Activated T-cell treated with anti-CD3 and anti-CD28 coated beads for 48 hours (primary cell): ENCODE data around the gene WDR11.
A peak's percentile ranks its signal among the peaks of the same experiment; 100 is the strongest.

ENCODE experiments used
- DNase-seq: peaks from one replicate; pipeline ENCODE4 v3.0.0-alpha.2; 2020; ENCODE audit warnings: low read depth

The WDR11 gene, protein sequence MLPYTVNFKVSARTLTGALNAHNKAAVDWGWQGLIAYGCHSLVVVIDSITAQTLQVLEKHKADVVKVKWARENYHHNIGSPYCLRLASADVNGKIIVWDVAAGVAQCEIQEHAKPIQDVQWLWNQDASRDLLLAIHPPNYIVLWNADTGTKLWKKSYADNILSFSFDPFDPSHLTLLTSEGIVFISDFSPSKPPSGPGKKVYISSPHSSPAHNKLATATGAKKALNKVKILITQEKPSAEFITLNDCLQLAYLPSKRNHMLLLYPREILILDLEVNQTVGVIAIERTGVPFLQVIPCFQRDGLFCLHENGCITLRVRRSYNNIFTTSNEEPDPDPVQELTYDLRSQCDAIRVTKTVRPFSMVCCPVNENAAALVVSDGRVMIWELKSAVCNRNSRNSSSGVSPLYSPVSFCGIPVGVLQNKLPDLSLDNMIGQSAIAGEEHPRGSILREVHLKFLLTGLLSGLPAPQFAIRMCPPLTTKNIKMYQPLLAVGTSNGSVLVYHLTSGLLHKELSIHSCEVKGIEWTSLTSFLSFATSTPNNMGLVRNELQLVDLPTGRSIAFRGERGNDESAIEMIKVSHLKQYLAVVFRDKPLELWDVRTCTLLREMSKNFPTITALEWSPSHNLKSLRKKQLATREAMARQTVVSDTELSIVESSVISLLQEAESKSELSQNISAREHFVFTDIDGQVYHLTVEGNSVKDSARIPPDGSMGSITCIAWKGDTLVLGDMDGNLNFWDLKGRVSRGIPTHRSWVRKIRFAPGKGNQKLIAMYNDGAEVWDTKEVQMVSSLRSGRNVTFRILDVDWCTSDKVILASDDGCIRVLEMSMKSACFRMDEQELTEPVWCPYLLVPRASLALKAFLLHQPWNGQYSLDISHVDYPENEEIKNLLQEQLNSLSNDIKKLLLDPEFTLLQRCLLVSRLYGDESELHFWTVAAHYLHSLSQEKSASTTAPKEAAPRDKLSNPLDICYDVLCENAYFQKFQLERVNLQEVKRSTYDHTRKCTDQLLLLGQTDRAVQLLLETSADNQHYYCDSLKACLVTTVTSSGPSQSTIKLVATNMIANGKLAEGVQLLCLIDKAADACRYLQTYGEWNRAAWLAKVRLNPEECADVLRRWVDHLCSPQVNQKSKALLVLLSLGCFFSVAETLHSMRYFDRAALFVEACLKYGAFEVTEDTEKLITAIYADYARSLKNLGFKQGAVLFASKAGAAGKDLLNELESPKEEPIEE

DNA sequence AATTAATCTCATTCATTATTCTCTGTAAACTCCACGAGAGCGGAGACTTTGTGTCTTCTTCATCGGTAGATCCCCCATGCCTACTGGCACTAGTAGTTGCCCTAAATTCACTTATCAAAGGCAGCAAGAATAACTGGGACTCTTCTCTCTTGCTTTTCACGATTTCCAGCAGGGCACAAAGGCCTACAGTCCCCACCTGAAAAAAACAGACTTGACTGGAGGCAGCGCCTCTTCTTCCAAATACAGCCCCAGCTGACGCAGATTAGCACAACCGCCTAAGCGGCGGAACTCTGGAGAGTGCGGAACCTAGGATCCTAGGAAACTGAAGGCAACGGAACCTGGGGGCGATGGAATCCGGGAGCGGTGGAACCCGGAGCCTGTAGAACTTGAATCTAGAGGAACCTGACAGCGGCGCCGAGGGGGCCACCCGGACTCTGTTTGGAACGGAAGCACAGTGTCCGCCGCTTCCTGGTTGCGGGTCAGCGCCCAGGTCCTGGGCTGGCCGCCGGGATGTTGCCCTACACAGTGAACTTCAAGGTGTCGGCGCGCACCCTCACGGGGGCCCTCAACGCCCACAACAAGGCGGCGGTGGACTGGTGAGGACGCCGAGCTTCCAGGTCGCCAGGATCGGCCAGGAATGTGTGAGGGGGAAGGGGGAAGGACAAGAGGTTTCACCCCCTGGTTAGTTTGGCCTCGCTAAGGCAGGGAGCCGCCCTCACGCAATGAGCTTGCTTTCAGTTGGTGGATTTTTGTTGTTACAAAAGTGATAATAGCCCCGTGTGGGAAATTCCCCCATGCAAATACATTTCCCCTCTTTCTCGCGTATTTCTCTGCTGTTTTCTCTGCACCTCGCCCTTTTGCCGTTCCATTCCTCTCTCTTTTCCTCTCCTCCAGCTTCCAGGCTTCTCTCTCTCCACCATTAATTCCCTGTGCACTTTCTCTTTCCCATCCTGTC is at the start of gene WDR11:
TSS of gene WDR11 (plus strand) at position 452 of the 955 bp plus-strand sequence. CDS start at position 511, 59 bp downstream.
- DNase-seq, result peak; percentile 70

DNA sequence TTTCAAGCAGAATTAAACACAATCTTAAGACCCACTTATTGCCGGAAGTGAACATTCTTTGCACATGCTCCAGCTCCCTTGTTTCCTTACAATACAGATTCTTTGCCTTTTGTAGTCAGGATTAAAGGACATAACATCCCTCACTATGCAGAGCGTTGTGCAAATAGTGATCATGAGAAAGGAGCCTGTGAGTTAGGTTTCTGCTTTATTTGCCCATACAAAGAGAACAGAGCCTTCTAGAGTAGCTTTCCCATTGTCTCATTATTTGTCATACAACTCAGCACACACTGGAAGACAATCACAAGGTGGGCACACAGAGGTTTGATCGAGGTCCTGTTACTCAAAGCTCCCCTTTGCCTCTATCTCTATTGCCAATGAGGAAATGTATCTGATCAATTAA is 48.2 kb upstream of the WDR11 start:
- DNase-seq, result no peak

DNA sequence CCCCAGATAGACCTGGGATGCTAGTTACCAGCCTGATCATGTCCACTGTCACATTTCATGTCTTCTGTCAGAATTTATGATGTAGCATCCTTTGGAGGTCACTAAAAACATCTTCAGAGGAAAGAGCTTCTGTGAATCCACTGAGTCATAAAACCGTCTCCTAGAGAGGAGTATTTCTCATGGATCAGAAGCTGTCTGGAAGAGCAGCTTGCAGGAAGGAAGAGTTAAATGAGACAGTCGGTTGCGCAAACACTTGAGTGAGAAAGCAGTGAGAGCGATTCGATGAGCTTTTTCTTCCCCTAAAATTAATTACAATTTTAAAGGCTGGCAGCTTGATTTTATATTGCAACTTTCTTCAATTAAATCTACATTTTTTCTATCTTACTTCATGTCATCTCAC is 47.2 kb upstream of the WDR11 start:
- DNase-seq, result no peak

DNA sequence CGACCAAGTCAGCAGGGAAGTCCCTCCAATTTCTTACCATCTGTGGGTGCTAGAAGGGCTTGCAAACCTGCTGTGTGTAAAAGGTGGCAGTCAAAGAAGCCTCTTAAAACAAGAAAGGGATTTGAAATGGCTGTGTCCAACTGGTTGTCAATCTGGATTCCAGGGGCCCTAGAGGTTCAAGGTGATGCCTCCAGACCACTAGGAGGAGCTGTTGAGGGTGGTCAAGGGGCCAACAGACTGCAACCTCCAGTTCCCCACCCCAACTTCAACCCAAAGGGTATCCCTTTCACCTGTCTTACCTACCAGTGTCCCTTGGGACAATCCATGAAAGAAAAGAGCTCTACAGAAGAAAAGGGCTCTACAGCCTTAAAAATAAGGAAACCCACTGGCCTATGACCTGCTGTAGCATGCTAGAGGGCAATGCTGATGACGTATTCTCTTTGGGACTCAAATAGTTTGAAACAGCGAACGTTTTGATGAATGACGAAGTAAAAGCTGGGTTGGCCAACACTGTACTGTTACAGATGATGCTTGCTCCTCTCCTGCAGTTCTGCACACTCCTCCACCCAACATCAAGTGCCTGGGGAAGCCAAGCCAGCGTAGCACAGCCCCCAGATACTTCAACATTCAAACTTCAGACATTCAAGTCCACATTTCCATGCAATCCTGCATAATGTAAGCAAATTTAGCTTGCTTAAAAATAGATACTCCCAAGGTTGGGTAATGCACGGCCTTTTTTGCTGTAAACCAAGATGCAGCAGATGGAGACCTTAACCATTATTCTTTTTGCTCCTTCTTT is 45.9 kb upstream of the WDR11 start:
- DNase-seq, result no peak

DNA sequence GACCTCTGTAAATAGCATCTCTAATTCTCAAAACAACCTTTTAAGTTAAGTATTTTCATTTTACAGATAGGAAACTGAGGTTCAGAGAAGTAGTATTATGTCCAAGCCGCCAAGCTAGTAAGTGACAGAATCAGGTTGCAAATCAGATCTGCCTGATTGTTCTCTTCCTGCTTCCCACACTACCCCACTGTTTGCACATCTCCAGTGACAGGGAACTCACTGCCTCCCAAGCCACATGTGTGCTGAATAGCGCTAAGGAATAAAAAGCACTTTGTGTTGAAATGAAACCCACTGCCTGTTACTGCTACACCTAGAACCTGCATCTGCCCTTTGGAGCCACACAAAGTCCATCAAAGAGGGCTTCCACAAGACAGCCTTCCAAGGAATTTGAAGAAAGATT is 45.1 kb upstream of the WDR11 start:
- DNase-seq, result no peak

DNA sequence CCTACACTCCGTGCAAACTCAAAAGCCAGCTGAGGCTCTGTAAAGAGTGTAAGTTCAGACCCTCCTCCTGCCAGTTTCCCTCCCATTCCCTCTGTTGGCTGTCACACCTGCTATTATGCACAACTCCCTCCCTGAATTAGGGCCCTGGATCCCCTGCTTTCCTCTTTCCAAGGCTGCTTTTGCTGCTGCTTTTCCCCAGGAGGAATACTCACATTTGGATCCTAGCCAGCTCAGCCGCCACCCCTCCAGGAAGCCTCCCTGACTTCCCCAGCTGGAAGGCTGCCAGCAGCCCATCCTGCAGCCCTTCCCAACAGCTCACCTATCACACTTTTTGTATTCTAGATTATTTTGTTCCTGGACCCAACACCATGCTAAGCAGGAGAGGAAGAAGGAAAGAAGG is 40.9 kb upstream of the WDR11 start:
- no peak for DNase-seq

DNA sequence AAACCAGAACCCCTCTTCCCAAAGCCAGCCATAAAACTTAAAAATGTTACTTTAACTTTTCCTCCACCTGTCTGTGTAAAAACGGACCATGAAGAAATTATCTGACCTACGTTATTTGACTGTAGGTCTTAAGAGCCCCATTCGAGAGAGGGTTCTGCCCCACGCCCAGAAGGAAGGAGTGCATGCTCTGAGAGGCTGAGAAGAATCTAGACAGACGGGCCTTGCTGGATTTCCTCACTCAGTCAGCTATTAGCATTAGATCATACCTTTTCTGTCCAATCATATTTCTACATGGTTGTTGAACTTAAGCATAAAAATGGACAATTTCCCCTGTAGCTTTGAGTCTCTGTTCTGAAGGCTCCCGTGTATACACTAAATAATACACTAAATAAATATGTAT is 38.1 kb upstream of the WDR11 start:
- no peak for DNase-seq

DNA sequence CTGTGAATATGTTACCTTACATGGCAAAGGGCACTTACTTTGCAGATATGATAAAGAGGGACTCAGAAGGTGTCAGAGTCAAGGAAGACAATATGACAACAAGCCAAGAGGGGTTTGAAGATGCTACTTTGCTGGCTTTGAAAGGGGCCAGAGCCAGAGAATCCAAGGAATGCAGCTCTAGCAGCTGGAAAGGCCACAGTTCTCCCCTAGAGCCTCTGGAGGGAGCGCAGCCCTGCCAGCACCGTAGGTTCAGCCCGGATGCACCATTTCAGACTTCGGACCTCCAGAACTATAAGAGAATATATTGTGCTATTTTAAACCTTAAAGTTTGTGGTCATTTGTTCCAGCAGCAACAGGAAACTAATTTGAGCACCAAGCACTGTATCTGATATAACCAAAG is 32.9 kb upstream of the WDR11 start:
- no peak for DNase-seq

DNA sequence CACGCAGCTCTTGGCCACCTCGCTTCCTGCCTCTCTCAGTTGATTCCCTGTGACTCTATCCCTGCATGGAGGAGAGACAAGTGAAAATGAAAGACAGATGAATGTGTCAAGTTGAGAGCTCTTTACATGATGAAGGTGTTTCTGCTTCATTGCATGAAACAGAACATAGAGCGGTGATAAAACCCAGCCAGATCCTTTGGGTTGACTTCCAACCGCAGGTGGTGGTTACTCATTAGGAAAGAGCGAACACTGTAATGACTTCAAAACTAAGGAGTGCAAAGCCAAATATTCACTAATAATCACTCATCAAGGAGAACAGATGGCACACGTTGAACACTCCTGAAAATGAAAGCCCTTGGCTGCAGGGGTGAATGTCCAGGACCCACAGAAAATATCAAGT is 31.8 kb upstream of the WDR11 start:
- DNase-seq, result no peak

DNA sequence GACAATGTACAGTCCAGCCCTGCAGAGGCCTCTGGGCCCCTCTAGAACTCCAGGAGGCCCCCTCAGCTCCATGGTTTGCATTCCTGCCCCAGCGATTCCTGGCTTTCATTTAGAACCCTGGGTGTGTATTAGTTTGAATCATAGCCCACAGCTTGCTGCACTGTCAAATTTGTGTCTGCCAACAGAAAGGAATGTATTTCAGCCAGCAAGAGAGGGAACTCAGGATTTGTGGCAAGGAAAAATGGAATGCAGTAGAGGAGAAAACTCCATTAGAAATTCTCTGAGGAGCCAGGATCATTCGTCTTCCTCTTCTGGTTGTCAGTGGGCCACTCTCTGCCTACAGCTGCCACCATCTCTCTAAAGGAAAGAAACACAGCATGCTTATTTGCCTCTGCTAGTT is 27.9 kb upstream of the WDR11 start:
- no peak for DNase-seq

DNA sequence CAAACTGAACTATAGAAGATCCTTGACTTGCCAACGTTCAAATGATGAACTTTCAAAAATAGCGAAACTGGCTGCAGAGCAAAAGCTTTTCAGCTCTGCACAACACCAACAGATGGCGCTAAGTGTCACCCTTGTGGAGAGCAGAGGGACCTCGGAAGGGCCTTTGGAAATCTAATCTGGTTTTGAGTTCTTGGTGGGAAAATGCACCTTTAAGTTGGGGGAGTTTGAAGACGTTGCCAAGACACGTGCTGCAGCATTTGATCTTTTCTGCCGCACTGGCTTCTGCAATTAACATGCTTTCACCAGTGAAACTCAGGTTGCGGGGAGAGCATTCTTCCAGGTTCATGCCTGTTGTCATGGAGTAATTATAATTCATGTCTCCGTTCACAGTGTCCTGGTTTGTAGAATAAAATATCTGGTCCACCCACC is 26.3 kb upstream of the WDR11 start:
- DNase-seq, result no peak

DNA sequence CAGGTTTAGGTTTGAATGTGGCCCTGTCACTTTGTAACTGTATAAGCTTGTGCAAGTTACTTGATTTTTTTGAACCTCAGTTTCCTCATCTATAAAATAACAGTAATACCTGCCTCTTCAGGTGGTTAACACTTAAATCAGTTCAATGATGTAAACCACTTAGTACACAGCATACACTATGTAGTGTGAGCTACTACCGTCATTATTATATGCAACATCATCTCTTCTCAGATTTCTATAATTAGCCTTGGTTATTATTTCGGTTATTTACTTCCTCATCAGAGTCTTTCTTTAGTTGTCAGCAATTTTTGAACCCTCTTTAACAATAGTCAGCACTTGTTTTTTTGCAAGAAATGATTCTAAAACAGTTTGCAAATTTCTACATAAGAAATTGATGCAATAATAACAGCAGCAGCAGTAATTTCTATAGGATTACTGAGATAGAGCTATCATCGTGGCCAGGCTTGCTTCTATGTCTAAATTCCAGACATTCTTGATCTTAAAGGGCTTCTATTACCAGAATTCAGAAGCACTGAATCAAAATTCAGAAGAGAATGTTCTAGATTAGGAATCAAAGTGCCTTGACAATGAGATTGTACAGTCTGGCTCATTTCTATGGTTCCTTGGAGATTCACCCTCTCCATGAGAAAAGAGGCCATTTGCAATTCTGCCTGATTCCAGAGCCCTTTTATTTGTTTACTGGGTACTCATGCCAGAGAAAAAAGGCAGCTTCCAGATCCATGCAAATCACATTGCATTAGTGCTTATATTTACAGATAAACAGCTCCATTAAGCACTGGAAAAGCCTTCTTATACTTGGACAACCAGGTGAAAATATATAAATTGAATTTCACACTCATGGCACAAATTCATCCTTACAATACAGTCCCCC is 25.0 kb upstream of the WDR11 start:
- no peak for DNase-seq

DNA sequence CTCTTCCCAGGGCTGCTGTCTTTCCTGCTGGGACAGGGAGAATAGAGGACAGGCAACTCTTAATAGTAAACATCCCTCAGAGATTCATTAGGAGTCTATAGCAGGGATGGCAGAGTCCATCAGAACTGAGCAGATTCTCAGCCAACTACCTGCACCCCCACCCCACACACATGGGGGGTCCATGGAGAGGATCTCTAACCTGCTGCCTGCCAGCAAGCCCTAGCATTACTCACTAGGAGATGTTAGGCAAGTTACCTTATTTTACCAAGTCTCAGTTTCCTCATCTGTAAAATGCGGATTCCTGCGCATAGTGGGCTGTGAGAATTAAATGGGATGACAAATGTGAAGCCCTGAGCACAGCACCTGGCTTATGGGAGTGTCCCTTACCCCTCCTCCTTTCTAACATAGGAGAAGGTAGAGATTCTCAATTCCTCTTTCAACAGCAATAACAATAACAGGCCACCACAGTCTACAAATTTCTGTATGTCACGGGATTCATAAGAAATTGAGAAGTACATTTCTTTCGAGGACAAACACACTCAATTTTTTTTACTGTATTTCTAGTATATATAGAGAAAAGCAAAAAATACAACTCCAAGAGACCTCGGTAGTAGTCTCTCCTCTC is 23.8 kb upstream of the WDR11 start:
- no peak for DNase-seq

DNA sequence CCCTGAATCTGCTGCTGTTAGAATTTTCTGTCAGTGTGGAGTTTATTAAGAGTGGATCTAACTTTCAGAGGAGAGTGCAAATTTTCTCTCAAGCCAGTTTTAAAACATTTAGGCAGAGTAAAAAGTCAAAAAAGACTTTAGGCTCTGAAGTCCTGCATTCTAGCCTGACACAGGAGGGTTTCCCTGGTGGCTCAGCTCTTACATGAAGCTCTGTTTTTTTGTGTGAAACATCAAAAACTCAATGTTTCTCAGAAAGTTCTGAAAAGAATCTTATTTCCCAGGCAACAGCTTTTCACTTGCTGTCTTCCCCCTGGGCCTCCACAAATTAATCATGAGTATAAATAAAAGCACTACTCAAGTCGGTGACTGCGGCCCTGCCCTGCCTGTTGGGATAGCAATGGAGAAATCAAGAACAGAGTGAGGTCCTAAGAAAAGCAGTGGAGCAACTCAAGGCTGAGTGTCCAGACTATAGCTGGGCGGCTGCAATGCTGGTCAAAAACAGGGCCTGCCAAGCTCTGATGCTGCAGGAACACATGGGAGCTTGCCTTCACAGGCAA is 22.3 kb upstream of the WDR11 start:
- DNase-seq, result no peak

DNA sequence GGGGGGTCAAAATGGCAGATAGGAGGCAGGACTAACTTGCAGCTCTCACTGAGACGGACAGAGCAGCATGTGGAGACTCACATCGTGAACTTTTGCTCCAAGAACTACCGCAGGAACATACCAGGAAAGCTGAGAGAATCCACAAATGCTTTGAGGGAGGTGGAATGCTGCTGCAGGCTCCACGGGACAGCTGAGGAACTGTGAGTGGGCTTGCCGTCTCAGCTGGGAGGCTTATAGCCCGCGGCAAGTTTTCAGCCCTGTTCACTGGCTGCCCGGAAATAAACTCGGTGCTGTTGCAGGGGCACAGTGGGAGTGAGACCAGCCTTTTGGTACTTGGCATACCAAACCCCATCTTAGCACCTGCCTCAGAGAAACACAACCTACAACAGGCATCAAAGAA is 19.1 kb upstream of the WDR11 start:
- DNase-seq, result no peak

DNA sequence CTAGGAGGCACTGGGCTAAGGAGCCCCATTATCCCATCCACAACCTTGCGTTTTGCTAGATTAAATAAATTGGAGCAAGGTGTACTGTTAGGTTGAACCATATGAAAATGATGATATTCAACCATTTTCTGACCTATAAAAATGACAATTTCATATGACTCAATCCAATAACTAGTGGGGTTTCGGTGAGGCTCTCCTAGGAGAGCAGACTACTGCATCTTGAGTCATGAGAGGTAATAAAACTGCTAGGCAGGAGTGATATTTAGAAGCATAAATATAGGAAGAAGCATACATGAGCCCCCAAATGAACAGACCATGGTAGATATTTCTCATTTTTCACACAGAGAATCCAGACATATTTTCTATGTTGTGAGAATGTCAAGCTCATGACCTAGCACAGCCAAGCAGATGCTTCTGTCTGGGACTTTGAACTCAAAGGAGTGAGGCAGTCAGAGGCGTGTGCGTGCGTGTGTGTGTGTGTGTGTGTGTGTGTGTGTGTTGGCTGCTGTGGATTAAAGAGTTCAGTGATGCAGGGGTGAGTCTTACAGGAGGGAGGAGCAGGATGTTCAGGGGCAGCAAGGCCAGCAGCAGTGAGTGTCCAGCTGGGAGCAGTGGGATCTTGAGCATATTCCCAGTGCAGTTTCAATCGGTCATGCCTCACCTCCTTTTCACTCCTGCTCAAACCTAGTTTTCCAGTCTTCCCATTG is 17.8 kb upstream of the WDR11 start:
- no peak for DNase-seq

DNA sequence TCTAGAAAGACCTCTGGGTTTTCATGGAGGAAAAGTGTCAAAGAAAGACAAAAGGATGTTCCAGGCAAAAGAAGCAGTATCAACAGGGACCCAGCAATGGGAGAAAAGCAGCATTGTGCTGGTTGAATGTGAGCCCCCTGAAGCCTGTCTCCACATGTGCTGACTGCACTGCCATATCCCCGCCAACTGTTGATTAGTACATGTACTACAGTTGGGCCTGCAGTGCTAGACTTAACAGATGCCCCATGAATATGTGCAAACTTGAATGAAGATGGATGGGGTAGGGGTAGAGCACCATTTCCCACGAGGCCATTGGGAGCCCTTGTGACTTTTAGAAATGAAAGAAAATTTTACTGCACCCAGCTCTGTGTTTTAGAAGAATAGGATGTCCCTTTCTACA is 15.6 kb upstream of the WDR11 start:
- DNase-seq, result no peak

DNA sequence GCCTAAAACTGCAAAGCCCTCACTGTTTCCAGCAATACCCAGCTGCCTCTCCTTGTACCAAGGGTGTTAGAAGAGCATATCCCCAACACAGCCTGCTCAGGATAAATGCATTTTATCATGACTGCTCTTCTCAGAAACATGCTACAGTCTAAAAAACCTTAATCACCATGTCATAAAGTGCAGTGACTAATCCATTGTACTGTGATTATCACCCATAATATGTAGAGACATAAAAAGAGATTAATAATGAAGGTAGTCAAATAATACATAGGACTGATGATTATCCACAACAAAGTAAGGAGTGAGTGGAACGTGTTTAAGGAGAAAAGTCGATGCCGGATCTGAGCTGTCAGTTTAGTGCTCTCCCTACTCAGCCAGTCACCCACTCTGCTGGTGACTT is 12.2 kb upstream of the WDR11 start:
- no peak for DNase-seq
